GM21723 (cell line): Measurements from ENCODE around the gene WDR70.
"Not testable (repeated sequence)": the region's sequence is repeated elsewhere in the genome, so short reads cannot be mapped to it uniquely, and the experiment has no call there.

Experiments
- ATAC-seq: cut with Tn5 transposase; IDR thresholded peaks from one replicate; pipeline ENCODE4 v1.9.1; 2021; ENCODE audit warnings: mild to moderate bottlenecking, moderate library complexity; ENCODE audit not compliant: unreplicated experiment

The WDR70 gene

DNA sequence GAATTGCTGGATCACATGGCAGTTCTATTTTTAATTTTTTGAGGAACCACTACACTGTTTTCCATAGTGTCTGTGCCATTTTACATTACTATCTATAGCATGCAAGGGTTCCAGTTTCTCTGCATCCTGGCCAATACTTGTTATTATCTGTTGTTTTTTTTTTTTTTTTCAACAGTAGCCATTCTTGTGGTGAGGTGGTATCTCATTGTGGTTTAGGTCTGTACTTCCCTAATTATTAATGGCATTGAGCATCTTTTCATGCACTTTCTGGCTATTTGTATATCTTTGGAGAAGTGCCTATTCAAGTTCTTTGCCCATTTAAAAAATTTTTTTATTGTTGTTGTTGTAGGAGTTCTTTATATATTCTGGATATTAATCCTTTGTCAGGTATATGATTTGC, 363.0 kb downstream of the WDR70 start:
- ATAC-seq: no peak

DNA sequence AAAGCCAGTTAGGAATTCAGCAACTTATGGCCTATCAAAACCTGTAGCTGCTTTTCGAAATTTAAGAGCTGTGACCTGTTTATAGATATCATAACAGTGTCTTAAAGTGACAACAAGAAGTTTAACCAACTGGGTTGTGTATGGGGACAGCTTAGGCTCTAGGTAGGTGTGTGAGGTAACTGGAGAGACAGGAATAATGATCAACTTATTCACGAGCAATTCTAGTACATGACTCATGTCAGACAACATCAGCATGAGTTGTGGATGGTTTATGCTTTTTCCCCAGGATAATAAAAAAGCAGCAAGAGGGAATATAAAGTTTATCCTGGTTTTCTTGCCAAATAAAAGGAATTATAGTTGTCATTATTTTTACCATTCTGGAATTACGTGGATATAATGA, 372.1 kb downstream of the WDR70 start:
- ATAC-seq: no peak

DNA sequence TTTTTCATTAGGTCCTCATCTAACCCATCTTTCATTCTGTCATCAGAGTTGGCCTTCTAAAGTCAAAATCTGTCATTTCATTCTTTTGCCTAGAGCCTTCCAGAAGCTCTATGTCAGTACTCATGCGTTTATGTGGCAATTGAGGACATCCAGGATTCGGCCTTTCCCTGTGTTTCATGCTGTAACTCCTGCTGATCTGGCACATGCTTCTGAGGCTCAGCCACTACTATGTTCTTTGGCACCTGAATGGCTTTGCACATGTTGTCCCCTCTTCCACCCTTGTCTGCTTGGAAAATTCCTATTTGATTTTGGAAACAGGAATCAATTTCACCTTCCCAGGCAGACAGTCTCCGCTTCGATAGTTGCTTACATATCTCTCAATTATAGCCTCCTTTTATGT, 375.9 kb downstream of the WDR70 start:
- ATAC-seq: no peak

GRCh38 chr5:37755581-37755980, 376.5 kb downstream of the WDR70 start:
- no peak for ATAC-seq

DNA sequence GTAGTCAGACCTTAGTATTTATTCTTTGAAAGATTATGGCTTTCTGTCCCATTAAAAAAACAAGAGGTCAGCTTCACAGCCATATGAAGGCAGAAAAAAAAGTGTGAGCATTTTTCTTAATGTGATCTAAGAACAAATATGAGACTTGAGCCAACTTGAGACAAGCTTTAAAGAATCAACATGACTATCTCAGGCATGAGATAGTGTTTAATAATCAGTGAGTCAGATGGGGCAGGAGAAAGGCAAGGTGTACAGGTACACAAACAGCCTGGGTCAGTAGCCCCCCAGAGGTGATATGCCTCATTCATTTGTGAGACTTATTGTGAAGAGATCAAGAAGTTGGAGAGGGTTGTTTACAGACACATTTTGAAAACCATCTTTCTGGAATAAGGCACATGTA, 377.1 kb downstream of the WDR70 start:
- no peak for ATAC-seq

DNA sequence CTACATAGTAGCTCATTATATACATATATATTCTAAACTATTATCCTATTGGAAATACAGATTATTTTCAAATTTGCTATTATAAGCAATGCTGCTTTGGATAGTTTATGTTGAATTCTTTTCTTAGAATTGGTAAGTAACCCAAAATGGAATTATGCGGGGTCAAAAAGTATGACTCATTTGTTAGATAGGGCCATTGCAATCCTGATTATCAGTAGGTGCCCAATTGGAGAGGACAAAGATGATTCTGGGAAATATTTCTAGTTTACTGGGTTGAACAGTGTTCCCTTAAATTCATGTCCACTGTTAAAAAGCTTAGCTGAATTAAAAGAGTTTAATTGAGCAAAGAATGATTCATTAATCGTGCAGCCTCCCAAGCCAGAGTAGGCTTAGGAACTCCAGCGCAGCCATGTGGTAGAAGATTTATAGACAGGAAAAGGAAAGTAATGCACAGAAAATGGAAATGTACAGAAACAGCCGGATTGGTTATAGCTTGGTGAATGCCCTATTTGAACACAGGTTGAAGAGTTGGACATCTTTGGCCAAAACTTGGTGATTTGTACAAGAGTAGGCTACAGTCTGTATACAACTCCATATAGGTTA, 379.0 kb downstream of the WDR70 start:
- ATAC-seq: no peak

GRCh38 chr5:37767251-37767650, 388.1 kb downstream of the WDR70 start:
- no peak for ATAC-seq

GRCh38 chr5:37767961-37768360, 388.8 kb downstream of the WDR70 start:
- ATAC-seq: no peak

DNA sequence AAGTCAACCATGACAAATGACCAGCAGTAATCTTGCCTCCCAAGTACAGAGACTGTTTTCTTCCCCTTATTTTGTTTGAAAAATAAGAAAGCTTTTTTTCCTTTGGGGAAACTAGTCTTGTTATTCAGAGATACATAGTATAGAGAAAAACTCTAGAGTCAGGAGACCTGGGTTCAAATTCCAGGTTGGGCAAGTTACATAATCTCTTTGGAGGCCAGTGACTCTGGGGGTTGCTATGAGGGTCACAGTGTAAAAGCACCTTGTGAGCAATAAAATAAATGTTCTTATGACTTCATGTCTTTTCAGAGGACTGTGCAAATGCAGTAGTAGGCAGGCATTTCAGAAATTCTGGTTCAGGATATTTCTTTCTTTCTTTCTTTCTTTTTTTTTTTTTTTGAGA, 389.3 kb downstream of the WDR70 start:
- no peak for ATAC-seq

DNA sequence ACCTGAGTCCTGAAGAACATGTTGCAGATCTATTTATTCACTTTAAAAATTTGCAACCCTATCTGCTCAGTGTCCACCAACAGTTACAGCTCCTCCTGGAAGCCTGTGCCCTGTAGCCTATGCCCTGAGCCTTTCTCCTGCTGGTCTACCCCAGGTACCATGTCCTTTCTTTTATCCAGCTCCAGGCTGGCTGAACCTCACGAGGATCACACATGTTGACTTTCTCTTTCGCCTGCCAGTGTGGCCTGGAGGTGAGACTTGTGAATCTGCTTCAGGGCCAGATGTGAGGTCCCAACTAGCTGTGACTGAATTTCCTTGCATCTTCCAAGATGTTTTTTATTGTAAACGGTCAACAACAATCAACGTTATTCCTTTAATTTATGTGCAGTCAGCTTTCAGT, 390.0 kb downstream of the WDR70 start:
- no peak for ATAC-seq

- no peak for ATAC-seq
These were observed 390.7 kb downstream of the WDR70 start for GRCh38 chr5:37769840-37770239.

- ATAC-seq: no peak
These were observed 391.7 kb downstream of the WDR70 start for GRCh38 chr5:37770786-37771185.

GRCh38 chr5:37771203-37771611, 392.1 kb downstream of the WDR70 start:
- no peak for ATAC-seq

DNA sequence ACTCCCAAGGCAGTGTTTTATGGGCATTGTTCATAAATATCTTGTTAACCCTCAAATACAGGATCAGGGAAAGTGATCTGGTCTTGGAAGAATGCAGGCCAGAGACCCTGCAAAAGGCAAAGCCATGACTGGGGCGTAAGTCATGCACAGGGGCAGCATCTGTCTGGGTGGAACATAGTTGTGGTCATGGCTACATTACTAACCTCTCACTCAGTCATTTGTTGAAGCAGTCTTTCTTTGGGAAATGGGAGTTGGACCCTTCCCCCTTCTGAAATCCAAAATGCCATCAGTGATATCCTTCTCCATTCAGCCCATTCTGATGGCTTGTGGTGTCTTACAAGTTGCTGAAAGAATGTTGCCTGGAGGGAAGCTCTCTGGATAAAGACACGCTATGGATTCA, 392.6 kb downstream of the WDR70 start:
- no peak for ATAC-seq

GRCh38 chr5:37772255-37772654, 393.1 kb downstream of the WDR70 start:
- no peak for ATAC-seq

DNA sequence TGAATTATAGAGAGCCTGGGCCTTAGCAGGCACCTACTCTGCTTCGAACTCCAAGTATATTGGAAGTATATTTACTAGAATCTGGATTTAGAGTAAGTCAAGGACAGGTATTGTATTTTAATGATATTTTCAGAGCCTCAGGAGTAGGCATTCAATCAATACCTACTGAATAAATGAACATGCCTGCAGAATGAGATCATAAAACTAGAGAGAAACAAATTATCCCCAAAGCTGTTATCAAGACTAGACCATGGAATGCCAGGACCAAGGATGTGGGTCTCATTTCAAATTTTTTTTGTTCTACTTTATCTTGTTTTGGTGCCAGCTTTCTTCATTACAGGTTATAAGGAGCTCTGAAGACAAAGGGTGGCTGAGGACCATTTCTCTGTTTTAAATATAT, 394.7 kb downstream of the WDR70 start:
- no peak for ATAC-seq

DNA sequence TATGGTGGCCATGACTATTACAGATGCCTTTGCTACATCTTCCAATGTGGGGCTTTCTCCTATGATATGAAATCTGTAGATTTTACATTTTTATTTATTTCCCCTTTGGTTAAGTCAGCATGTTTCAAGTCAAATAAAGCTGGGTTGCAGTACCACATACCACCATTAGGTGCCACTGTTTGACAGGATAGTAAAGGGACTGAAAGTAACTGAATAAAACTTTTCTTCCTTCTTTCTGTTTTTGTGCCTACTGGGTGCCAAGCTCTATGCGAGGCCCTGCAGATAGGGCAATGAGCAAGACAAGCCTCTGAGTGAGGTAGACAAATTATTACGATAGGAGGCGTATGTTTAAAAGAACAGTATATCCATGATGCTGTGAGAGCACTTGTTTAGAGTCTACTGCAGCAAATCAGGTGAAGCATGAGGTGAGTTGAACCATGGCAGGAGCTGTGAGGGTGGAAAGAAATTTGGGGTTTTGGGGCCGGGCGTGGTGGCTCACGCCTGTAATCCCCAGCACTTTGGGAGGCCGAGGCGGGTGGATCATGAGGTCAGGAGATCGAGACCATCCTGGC, 395.9 kb downstream of the WDR70 start:
- no peak for ATAC-seq

DNA sequence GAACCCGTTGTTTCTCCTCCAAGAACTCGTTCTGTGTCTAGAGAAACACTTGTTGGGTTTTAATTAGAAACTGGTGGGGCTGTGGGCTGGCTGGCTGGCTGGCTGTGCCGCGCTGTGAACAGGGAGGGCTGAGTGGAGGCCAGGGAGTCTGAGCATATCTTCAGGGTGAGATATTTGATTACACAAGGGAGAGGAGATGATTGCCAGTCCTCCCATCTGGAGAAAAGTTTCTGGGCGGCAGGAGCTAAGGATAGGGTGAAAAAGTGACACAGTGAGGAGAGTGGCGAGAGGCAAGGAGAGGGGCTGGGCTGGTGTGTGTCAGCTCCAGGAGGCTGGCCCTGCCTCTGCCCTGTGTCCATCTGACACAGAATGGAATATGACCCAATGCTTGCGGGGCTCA, 397.7 kb downstream of the WDR70 start:
- ATAC-seq: no peak

- ATAC-seq: no peak
These were observed 398.5 kb downstream of the WDR70 start for GRCh38 chr5:37777432-37778130.

DNA sequence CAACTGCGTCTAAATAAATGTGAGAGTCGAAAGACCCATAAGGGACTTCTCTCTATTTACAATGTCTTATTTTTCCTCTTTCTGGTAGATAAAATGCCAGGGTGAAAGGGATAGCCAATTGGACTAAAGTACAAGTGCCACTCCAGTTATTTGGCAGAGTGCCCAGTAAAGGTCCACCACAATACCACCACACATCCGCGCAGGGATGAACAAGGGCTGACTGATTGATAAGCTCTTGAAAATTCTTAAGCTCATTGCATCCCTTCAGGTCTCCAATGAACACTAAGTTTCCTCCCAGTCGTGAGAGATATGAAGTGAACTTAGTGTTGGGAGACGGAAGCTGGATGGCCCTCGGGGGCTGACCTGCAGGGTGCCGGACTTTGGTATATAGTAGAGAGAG, 402.3 kb downstream of the WDR70 start:
- ATAC-seq: not testable (repeated sequence)

DNA sequence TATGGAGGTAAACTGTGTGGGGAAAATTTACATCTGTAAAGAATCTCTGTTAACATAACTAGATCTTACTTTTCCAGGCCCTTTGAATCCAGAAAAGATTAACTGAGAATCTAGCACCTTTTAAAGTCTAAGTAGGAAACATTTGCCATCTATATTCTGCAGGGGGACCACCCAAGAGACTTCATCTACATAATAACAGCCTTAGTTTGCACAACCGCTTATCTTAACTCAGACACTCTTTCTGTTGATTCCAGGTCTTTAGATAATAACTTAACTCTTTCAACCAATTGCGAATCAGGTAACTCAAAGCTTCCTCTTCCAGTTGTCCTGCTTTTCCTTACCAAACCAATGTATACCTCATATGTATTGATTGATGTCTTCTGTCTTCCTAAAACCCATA, 407.3 kb downstream of the WDR70 start:
- no peak for ATAC-seq

DNA sequence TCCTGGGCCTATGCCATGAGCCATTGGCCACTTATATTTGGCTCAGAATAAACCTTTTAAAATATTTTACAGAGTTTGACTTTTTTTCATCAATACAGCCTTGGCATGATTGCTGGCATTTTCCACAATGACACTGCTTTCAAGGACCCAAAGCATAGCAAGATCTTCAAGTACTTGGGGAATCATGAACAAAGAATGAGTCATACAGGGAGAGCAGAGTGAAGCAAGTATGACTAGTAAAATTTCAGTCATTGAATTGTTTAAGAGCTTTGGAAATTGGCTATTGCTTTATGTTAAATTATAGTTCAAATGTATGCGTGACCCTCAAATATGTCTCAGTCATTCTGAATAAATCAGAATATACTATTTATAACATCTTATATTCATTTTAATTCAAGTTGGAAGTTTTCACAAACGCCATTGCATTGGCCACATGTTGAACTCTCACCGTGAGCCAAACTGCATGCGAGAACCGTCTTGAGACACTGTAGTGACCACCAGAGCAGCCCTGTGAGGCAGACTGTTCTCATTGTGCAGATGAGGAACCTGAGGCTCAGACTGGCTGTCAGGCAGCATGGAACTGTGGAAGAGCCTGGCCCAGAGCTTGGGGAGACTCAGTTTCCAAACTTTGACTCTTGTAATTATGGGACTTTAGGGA, 407.9 kb downstream of the WDR70 start:
- no peak for ATAC-seq
